GM15510 (cell line): ENCODE results near the gene PLXDC2.

Experiments used
- POLR2A ChIP-seq: IDR thresholded peaks from 3 replicates; pipeline ENCODE4 v1.6.1; 2011; ENCODE audit warnings: borderline replicate concordance; ENCODE audit not compliant: insufficient read length; ENCODE audit errors: extremely low read depth

The PLXDC2 gene

DNA sequence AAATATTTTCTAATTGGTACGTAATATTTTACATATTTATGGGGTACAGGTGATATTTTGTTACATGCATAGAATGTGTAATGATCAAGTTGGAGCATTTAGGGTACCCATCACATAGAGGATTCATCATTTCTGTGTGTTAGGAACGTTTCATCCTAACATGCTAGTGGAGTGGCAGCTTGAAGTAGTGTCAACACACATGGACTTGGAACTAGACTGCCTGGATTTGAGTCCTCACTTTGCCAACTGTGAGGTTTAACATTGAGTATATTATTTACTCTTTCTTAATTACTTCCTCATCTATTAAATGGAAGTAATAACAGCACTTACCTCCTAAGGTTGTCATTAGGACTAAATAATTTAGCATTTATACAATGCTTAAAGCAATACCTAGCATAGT lies 241.9 kb downstream of the PLXDC2 start:
- TF ChIP-seq POLR2A, result no peak

DNA sequence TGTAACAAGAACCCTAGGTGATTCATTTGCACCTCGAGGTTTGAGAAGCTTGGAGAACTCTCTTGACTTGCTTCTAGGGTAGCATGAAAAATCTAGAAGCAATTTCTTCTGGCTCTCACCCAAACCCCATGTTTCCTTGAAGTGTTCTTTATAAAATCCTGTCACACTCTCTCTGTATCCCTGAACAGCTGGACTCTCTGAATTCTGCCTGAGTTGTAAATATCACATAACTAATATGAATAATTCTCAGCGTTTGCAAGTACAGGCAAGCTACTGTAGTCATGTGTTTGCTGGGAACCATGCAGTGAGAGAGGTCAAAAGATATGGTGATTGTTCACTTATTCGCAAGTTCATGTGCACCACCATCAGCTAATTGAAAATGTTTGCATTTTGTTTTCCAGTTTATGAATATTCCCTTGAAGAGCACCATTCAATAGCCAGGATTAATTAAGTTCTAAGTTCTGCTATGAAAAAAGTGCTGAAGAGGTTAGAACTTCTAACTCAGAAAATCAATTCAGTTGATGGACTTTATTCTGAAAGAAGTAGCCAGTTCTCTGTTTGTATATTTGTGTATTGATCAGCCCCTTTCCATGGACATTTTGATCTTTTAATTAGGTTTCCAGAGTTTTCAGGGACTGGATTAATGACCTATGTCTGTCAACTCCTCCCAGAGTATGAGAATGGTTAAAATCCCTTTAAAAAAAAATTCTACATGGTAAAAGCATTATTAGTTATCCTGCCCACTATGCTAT lies 243.0 kb downstream of the PLXDC2 start:
- no peak for TF ChIP-seq POLR2A

DNA sequence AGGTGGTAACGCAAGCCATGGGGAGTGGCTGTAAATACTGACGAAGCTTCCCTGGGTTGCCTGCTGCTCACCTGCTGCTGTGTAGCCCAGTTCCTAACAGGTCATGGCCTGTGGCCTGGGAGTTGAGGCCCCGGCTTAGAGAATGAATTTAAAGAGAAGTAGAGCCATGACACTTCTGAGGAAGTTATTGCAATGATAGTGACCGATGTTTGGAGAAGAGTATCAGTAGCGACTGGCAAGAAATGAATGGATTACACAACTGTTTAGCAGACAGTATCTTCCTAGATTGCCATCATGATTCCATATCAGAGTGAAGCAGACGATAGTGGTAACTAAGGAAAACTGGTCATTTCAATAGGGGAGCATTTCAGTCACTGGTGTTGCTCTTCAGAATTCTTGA lies 249.6 kb downstream of the PLXDC2 start:
- no peak for TF ChIP-seq POLR2A

DNA sequence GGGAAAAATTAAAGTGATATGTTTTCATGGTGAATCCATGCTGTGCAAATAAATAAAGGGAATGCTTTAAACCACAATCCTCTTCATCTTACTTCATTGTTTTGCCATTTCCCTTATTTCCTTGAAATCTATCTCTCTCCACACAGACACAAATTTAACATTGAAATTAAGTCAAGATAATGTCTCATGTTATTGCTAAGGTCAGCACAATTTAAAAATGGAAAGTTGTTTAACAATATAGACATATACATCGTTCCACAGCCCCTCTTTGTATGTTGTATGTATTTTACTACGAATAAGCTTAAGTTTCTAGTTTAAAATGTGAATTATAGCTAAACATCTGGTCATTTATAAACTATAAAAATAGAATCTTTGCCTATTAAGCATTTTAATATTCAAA lies 256.9 kb downstream of the PLXDC2 start:
- TF ChIP-seq POLR2A, result no peak

GRCh38 chr10:20075713-20076112 lies 259.5 kb downstream of the PLXDC2 start:
- TF ChIP-seq POLR2A, result no peak

GRCh38 chr10:20084451-20084850 lies 268.2 kb downstream of the PLXDC2 start:
- TF ChIP-seq POLR2A, result no peak

GRCh38 chr10:20085115-20085514 lies 268.9 kb downstream of the PLXDC2 start:
- TF ChIP-seq POLR2A, result no peak

- TF ChIP-seq POLR2A, result no peak
These were observed 271.1 kb downstream of the PLXDC2 start for GRCh38 chr10:20087353-20087752.

GRCh38 chr10:20088061-20088701 lies 271.9 kb downstream of the PLXDC2 start:
- TF ChIP-seq POLR2A, result no peak

DNA sequence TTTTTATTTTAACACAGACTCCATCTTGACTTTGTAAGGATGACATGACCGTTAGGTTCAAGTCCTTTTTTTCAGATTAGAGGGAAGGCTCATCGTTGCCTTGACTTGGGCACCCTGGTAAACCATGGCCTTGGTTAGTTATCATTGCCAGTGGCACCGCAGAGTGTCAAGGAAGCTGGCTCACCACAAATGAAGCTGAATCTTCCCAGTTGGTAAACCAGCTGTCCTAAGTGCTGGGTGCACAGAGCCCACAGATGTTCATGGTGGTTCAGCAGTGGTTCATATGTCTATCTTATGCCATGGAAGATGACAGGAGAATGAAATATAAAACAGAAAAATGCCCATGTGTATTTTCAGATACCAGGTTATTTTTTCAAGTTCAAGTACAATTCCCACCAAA lies 273.6 kb downstream of the PLXDC2 start:
- TF ChIP-seq POLR2A, result no peak

DNA sequence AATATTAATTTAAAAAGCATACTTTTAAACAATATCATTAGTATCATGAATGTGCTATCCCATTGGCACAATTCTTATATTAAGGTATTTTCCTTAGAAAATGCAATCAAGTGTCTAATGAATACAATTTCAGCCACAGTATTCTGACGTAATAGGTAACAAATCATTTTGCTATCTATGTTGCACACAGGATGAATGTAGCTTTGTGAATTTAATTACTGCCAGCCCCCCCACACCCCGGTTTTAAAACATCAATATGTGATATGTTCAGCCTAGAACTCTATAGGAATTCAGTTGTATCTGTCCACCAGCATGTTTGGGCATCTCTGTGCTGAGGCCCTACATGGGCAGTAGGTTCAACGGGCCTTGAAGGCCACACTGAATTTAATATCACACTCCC lies 274.6 kb downstream of the PLXDC2 start:
- TF ChIP-seq POLR2A, result no peak

DNA sequence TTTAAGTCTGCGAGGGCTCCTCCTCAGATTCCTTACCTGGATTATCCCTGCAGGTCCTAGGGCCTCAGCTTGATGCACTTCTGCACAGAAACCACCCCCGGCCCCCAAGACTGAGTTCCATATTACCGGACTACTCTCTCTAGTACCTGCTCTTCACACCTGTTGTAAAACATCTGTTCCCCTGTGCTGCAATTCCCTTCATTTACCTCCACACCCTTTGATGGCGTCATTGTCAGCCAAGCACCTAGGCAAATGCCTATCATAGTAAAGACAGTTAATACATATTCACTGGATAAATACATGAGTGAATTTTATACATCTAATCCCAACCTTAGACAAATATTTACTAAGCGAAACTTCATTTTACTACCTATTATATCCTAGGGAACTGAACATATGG lies 275.5 kb downstream of the PLXDC2 start:
- no peak for TF ChIP-seq POLR2A

GRCh38 chr10:20093600-20093999 lies 277.4 kb downstream of the PLXDC2 start:
- TF ChIP-seq POLR2A, result no peak

DNA sequence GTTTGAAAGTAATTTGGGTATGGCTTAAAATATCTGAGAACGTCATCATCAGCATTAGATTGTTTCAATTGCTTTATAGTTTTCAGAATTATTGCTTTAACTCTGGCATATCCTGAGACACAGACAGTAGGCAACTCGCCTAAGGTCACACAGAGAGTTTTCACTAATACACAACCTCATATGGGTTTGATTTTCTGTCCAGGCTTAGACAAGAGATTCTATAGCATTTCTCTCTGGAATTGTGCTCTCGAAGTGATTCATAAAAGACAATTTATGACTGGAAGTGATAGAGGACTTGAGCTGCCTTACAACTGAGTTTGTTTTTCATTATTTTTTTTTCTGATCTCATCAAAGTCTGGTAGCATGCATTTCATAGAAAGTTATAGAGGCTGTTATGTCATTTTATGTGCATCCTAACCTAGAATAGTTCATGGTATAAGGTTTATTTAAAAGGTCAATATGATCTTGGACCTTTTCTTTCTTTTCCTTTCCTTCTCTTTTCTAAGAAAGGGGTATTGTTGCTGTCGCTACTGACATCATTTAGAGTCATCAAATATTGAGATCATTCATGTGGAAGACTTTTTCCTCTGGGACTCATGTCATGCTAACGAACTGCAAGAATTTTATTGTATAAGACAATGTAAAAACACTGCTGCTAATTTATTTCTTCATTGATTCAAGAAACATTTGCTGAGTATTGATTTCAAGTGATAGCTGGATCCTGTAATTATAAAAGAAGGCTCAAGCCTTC lies 278.2 kb downstream of the PLXDC2 start:
- no peak for TF ChIP-seq POLR2A

- no peak for TF ChIP-seq POLR2A
These were observed 283.9 kb downstream of the PLXDC2 start for GRCh38 chr10:20100171-20100570.

DNA sequence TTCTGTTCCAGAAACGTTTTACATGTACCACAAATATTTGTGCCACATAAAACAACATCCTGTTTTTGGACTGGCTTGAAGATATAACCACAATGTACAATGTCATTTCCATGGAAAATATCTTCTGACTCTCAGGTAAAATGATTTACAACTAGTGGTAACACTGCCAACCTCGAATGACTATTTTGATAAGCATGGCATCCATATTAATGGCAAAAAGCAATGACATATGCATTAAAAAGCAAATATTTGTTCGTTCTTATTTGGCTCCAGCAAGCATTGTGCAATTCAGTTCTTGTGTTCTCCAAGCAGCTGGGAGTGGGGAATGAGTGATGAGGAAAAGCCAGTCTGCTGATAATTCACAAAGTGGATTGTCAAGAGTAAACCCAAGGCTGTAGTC lies 289.0 kb downstream of the PLXDC2 start:
- no peak for TF ChIP-seq POLR2A

DNA sequence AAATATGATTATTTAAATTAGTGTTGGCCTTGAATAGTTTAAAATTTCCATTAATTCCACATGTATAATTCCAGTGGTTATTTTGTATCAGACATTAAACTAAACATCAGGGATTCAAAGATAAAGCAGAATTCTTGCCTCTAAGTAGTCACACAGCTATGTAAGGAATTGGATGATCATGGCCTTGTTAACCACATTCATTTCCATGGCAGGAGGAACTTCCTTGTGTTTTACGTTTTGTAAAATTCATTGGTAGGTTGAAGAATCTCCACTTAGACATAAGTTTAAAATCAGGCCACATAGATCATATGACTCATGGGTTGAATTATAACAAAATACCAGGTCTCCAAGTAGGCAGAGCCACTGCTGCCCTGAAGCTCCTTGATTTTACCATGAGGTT lies 289.7 kb downstream of the PLXDC2 start:
- TF ChIP-seq POLR2A, result no peak

DNA sequence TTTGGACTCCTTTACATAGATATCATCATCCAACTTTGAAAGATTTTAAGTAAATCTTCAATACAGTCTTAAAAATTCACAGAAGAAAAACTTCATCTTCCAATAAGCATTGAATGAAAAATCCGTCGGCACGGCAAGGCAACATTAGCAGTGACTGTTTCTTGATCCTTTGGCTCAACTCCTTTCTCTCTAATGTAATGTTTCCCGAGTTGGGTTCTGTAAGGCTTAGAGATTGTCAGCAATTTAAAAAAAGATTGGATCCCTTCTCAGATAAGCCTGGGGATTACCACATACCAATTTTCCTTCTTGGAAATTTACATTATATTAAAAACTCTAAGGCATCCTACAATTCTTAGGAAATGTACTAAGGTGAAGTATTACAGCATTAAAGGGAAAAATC lies 291.8 kb downstream of the PLXDC2 start:
- TF ChIP-seq POLR2A, result no peak
